ENCODE data around the gene FAM53C. TPM values are rescaled to one million over a fixed set of nuclear protein-coding genes. Genes with fewer than 3 reads are reported as not detected.
A peak's percentile ranks its signal among the peaks of the same experiment; 100 is the strongest.
"Not testable (repeated sequence)": the region's sequence is repeated elsewhere in the genome, so short reads cannot be mapped to it uniquely, and the experiment has no call there.

FAM53C gene
- 10 to 100 TPM; 23.7 to 25.5 TPM for total RNA-seq

DNA sequence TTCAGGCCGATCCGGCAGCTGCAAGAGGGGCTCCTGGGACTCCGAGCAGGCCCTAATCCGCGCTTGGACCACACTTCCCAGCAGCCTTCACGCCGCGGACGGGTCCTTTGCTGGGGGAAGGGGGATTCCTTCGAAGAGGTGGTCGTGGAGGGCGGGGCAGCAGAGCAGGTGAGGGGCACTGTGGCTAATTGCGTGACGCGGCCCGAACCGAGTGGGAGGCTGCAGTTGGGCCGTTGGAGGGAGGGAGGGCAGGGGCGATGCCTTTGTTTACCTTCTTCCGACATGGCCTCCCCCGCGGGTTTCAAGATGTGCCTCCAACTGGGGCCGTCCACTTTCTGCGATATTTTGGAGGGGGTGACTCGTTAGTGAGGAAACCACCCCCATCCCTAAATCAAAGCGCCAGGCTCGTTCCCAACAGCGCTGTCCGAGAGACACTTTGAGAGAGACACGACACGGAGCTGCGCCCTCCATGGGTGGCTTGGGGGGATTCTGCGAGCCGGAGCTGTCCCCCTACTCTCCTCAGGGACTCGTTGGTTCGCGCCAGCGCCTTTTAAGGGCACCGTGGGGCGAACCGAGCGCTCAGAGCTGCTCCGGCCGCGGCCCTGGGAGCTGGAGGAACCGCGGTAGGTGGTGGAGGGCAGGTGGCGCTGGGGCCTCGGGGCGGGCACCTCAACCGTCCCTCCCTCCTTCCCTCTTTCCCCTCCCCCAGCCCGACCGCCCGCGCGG is at the start of gene FAM53C:
FAM53C (plus strand) TSS at position 582 of the 726 bp plus-strand sequence. CDS start 3,070 bp downstream, outside the sequence.
- H3K9me3 Mint-ChIP-seq, result no peaks in the 10 kb centered on the region
- H3K27ac Mint-ChIP-seq, result peak within 1 kb of the TSS; percentile 97
- peak within 1 kb of the TSS; percentile 83 for H3K4me3 Mint-ChIP-seq
- H3K27me3 Mint-ChIP-seq, result no peaks in the 10 kb centered on the region
- peaks cover 14% of the 10 kb centered on the region for H3K36me3 Mint-ChIP-seq (ENCODE audit: low read depth)
- H3K4me1 Mint-ChIP-seq, result peaks cover 44% of the 10 kb centered on the region
- POLR2A ChIA-PET, result interaction anchor here (0.6 to 1.7 kb wide), 3 partner anchors 9 to 1066 kb away, joined by 4 to 10 read pairs (median 4); no protein-coding TSS in a partner anchor
- CTCF ChIA-PET, result interaction anchor here (17.5 kb wide), 1 partner anchor 13 kb away, joined by 444 read pairs; the partner anchor contains the start of gene KDM3B
- DNase-seq, result peak; percentile 92

DNA sequence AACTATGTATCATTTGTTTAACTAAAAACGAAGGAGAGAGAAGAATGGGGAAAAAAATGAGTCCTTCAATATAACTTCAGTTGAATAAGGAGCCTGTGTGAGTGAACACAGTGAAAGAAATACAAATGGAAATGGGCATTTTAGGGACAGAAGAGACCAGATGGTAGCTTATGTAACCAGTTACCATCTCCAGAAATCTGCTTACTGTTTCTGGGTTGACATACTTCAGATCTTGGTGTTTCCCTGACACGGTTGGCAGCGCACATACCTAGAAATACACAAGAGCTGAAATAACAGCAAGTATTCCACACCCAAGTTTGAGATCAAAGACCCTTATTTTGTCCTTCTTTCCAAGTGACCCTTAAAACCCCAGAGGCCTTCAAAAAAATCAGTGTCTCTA is 48.8 kb upstream of the FAM53C start:
- no peak for DNase-seq
- H3K36me3 Mint-ChIP-seq (ENCODE audit: low read depth), result peaks cover 30% of the 10 kb centered on the region
- ChIA-PET POLR2A (no interaction called here), CTCF (interaction anchor here (0.5 to 1.1 kb wide), 3 partner anchors 11 to 116 kb away, joined by 3 to 4 read pairs (median 3); partner anchors contain the start of gene KDM3B)
- H3K27me3 Mint-ChIP-seq, result no peaks in the 10 kb centered on the region
- no peak overlapping the region for H3K4me3 Mint-ChIP-seq
- no peaks in the 10 kb centered on the region for H3K9me3 Mint-ChIP-seq
- H3K4me1 Mint-ChIP-seq, result no peaks in the 10 kb centered on the region
- H3K27ac Mint-ChIP-seq, result no peak overlapping the region

DNA sequence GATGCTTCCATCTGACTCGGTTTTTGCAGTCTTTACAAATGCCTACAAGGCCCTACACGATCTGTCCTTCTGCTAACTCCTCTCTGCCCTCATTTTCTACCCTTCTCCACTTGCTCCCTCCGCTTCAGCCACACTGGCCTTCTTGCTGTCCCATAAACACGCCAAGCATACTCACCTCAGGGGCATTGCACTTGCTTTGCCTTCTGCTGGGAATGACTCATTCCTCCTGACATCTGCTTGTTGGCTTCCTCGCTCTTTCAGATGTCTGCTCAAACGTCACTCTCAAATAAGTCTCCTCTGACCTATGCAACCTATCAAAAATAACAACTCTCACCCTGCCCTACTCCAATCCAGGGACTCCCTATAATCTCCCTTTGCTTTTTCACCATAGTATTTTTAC is 34.7 kb upstream of the FAM53C start:
- Mint-ChIP-seq H3K36me3 (ENCODE audit: low read depth) (peaks cover 24% of the 10 kb centered on the region), H3K27me3 (no peaks in the 10 kb centered on the region), H3K27ac (no peak overlapping the region), H3K4me1 (peaks cover 2% of the 10 kb centered on the region), H3K4me3 (no peak overlapping the region), H3K9me3 (no peaks in the 10 kb centered on the region)
- ChIA-PET POLR2A (no interaction called here), CTCF (interaction anchor here (1.2 to 1.9 kb wide), 4 partner anchors 17 to 115 kb away, joined by 3 to 7 read pairs (median 4); partner anchors contain the start of gene KDM3B)
- DNase-seq, result no peak

DNA sequence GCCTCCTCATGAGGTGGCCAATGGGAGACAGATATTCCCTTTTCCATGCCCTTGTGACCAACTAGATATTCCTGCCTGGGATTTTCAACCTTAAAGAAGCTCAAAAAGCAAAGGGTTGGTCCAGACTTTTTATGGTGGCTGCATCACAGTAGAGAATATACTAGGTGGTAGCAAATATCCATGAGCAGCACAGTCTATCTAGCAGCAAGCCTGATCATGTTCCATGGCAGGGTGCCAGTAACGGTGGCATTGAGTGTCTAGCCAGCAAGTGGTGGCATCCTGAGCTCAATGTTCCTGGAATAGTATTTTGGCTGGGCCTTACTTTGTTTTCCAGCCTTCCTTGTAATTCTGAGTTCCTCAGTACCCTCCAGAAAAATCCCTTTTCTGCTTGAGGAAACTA is 32.3 kb upstream of the FAM53C start:
- Mint-ChIP-seq H3K36me3 (ENCODE audit: low read depth) (peaks cover 18% of the 10 kb centered on the region), H3K27ac (no peak overlapping the region), H3K27me3 (no peaks in the 10 kb centered on the region), H3K4me3 (no peak overlapping the region), H3K9me3 (no peaks in the 10 kb centered on the region), H3K4me1 (peaks cover 1% of the 10 kb centered on the region)
- DNase-seq, result no peak
- POLR2A ChIA-PET, result no interaction called here
- CTCF ChIA-PET, result no interaction called here

DNA sequence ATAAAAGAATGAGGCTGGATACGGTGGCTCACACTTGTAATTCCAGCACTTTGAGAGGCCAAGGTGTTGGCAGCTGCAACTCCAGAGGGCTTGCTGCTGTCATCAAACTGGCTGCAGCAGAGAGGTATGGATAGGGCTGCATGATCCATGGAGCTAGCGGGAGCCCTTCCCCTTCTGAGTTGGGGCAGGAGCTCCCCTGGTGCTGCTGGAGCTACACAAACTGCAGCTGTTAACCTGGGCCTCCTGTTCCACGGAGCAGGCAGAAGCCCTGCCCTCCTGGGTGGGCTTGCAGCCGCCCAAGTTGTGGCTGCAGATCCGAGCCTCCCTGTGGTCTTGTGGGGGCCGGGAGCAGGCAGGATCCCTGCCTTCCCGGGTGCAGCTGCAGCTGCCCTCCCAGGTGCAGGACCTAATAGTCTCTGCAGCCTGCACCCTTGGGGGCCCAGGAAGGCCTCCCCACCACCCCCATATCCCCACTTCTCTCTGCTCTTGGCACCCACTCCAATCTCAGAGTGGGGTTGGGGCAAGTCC is 22.3 kb upstream of the FAM53C start:
- Mint-ChIP-seq H3K9me3 (no peaks in the 10 kb centered on the region), H3K27me3 (no peaks in the 10 kb centered on the region), H3K27ac (no peak overlapping the region), H3K4me3 (no peak overlapping the region), H3K36me3 (ENCODE audit: low read depth) (peaks cover 40% of the 10 kb centered on the region), H3K4me1 (no peaks in the 10 kb centered on the region)
- POLR2A ChIA-PET, result no interaction called here
- DNase-seq, result no peak
- CTCF ChIA-PET, result interaction anchor here (1.1 to 1.4 kb wide), 2 partner anchors 15 to 36 kb away, joined by 3 read pairs; partner anchors contain the start of genes CDC25C and KDM3B

DNA sequence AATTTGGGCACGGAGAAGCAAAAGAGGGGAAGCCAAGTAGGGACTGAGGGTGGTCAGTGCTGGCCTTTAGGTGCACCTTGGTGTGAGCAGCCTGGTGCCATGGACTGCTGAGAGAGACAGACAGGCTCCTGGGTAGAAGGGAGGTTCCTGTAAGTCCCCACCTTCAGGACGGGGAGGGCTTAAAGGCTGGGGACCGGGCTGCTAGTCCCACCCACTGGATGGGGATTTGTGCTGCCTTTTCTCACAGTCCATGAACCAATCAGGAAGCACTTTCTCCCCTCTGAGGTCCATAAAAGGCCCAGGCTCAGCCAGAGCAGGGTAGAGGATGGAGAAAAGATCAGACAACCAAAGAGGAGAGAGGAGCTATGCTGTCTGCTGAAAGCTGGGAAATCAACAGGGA is 21.7 kb upstream of the FAM53C start:
- Mint-ChIP-seq H3K27me3 (no peaks in the 10 kb centered on the region), H3K9me3 (no peaks in the 10 kb centered on the region), H3K4me1 (no peaks in the 10 kb centered on the region), H3K36me3 (ENCODE audit: low read depth) (peaks cover 41% of the 10 kb centered on the region), H3K27ac (no peak overlapping the region), H3K4me3 (no peak overlapping the region)
- ChIA-PET CTCF (interaction anchor here (1.1 to 2.1 kb wide), 3 partner anchors 15 to 36 kb away, joined by 3 to 11 read pairs (median 3); partner anchors contain the start of genes CDC25C and KDM3B), POLR2A (no interaction called here)
- no peak for DNase-seq

DNA sequence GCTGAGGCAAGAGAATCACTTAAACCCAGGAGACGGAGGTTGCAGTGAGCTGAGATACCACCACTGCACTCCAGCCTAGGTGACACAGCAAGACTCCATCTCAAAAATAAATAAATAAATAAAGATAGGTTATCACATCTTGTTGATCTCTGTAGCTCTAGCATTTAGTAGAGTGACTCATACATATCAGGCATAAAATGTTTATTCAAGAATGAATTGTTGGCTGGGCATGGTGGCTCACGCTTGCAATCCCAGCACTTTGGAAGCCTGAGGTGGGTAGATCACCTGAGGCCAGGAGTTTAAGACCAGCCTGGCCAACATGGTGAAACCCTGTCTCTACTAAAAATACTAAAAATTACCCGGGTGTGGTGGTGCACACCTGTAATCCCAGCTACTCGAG is 19.9 kb upstream of the FAM53C start:
- DNase-seq, H3K27me3 Mint-ChIP-seq, H3K4me1 Mint-ChIP-seq, POLR2A ChIA-PET, H3K9me3 Mint-ChIP-seq, H3K4me3 Mint-ChIP-seq, H3K27ac Mint-ChIP-seq: not testable (repeated sequence)
- peaks cover 26% of the 10 kb centered on the region for H3K36me3 Mint-ChIP-seq (ENCODE audit: low read depth)
- CTCF ChIA-PET, result interaction anchor here (0.6 to 2.1 kb wide), 3 partner anchors 13 to 146 kb away, joined by 3 to 11 read pairs (median 4); partner anchors contain the start of genes CDC25C and KDM3B

DNA sequence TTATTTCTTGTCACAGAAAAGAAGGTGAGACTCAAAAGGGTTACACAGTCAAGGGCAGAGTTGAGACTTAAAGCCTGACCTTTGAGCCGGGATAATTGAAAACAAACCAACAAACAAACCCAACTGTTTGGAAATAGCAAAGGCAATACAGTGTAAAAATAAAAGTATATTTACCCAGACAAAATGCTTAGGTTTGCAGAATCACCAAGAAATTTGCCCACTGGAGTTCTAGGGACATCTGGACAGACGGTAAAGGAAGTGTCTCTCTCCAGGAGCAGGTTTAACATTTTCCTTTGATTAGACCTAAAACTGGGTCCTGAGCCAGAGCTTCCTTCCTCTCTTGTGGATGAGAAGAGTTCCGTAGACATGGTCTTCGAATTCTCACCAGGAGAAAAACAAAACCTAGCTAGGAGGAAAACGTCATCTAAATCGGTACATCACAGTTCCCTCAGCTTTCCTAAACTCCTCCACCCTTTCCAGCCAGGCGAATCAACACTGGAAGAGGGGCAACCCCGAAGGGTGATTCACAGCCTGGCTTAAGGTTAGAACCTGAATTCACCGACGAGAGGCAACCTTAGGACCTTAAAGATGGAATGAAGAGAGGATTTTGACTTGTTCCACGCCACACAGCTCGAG is 7.1 kb upstream of the FAM53C start:
- Mint-ChIP-seq H3K9me3 (no peaks in the 10 kb centered on the region), H3K4me1 (peaks cover 31% of the 10 kb centered on the region), H3K4me3 (peak overlapping the region; percentile 91), H3K27ac (peak overlapping the region; percentile 90), H3K27me3 (no peaks in the 10 kb centered on the region), H3K36me3 (ENCODE audit: low read depth) (peaks cover 6% of the 10 kb centered on the region)
- no peak for DNase-seq
- ChIA-PET CTCF (interaction anchor here (0.6 to 17.5 kb wide), 9 partner anchors 10 to 1022 kb away, joined by 3 to 444 read pairs (median 3); partner anchors contain the start of gene KDM3B), POLR2A (no interaction called here)

DNA sequence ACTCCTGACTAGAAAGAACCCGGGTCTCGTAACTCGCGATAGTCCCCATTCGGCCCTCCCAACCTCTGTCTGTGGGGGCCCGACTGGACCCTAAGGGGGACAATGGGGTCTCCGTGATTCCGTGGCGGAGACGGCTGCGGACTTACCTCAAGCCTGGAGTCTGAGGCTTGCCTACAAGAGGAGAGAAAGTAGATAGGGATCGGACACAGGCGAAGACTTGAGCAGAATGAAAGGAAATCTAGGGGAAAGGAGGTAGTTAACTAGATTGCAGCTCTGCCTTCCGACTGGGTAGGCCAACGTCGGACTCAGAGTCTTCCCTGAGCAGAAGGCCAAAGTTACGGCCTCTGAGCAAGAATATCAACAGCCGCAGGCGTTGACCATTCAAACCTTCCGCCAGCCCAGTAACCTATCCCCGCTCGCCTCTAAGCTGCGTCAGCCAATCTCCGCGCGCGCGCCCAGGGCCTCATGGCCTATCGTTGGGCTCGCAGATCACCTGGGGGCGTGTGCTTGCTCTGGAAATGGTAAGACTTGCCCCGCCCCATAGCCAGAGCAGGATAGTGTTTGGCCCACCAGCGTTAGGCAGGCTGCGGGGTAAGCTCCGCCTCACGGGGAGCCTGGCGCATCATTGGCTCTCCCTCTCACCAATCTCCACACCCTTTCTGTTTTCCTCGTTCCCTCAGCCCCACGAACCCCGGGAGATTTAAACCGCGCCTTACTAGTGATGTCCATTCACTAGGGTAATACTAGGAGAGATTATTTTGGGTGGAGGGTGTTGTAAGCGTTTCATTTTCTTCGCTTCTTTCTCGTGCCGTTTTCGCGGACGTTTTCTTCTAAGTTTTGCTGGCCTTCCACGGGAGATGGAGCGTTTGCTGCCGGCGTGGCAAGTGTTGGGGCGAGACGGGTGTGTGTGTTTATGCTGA is 6.4 kb upstream of the FAM53C start, which contains the start of gene CDC25C:
CDC25C (minus strand) TSS at position 356 of the 920 bp plus-strand sequence. CDS start 624 bp downstream, outside the sequence.
- ChIA-PET CTCF (interaction anchor here (0.6 to 17.5 kb wide), 10 partner anchors 9 to 1030 kb away, joined by 3 to 444 read pairs (median 3); partner anchors contain the start of gene KDM3B), POLR2A (interaction anchor here (0.6 to 0.7 kb wide), 2 partner anchors 22 to 53 kb away, joined by 5 read pairs; no protein-coding TSS in a partner anchor)
- DNase-seq, result peak; percentile 99
- H3K4me3 Mint-ChIP-seq, result peak within 1 kb of the TSS; percentile 91
- H3K4me1 Mint-ChIP-seq, result peaks cover 31% of the 10 kb centered on the region
- H3K27ac Mint-ChIP-seq, result peak within 1 kb of the TSS; percentile 90
- H3K36me3 Mint-ChIP-seq (ENCODE audit: low read depth), result peaks cover 4% of the 10 kb centered on the region
- H3K9me3 Mint-ChIP-seq, result no peaks in the 10 kb centered on the region
- H3K27me3 Mint-ChIP-seq, result no peaks in the 10 kb centered on the region

DNA sequence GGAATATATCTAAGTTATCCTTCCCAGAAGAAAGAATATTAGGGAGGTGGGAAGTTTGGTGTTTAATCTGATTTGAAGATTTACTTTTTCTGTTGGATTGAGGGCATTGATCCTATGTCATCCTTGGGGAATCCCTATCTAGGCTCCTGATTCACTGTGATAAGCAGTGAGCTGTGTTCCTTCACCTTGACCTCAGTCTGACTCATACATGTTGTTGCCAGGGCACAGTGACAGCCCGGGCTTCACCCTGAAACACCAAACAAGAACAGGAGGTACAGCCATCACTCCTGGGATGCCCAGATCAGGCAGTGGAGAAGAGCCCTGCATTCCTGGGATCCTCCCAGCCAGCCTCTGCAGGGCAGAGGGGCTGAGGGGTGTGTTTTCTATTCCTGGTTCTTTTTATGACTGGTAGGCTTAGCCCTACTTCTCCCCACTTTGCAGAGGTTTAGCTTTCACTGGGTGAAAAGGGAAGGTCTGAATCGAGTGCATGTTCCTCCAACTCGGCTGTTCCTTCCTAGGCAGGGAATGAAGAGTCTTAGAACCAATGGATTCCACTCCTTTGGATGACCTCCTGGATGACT is 3.1 kb upstream of the FAM53C start:
- H3K4me1 Mint-ChIP-seq, result peaks cover 45% of the 10 kb centered on the region

DNA sequence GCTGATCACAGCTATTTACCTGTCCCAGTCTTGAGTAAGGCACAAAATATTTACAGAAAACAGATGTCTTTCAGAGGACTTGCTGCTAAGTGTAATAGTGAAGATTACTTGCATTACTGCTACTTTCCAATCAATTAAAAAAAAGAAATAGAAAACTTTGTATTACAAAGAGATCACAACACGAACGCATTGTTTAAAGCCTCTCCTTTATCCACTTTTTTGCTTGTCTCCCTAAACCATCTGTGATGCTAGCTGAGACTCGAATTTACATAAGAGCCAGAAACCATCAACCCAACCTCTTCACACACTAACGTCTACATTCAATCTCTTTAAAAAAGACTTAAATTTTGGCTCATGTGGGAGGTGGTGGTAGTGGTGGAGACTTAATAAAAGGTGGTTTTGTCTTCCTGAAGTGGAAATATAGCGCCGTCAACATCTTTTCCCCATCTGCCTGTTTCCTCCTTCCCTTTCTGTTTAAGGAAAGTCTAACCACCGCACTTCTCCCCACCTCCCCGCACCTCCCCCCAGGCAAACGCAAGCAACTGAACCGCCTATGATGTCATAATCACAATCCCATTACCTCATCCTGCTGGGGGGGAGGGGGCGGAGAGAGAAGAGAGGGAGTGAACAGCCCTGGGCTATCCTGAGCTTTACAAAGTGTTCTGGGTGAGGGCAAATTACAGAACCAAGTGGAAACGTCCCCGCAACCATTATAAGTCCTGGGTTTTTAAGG is 948 bp upstream of the FAM53C start:
- H3K27ac Mint-ChIP-seq, result peak overlapping the region; percentile 97
- H3K4me3 Mint-ChIP-seq, result peak overlapping the region; percentile 83
- ChIA-PET CTCF (interaction anchor here (0.7 to 17.5 kb wide), 2 partner anchors 9 to 14 kb away, joined by 3 to 444 read pairs; partner anchors contain the start of gene KDM3B), POLR2A (interaction anchor here (0.6 to 1.7 kb wide), 2 partner anchors 10 to 17 kb away, joined by 4 to 10 read pairs; no protein-coding TSS in a partner anchor)
- H3K27me3 Mint-ChIP-seq, result no peaks in the 10 kb centered on the region
- no peaks in the 10 kb centered on the region for H3K9me3 Mint-ChIP-seq
- peak; percentile 81 for DNase-seq
- peaks cover 14% of the 10 kb centered on the region for H3K36me3 Mint-ChIP-seq (ENCODE audit: low read depth)
- peaks cover 49% of the 10 kb centered on the region for H3K4me1 Mint-ChIP-seq

More for the DNA sequence above, 3.1 kb upstream of the FAM53C start:
- ChIA-PET CTCF (interaction anchor here (0.5 to 17.5 kb wide), 2 partner anchors 16 to 57 kb away, joined by 3 to 444 read pairs; partner anchors contain the start of gene KDM3B), POLR2A (no interaction called here)
- no peaks in the 10 kb centered on the region for H3K27me3 Mint-ChIP-seq
- DNase-seq, result no peak
- peaks cover 3% of the 10 kb centered on the region for H3K36me3 Mint-ChIP-seq (ENCODE audit: low read depth)
- H3K9me3 Mint-ChIP-seq, result no peaks in the 10 kb centered on the region
- no peak overlapping the region for H3K4me3 Mint-ChIP-seq
- peak overlapping the region; percentile 46 for H3K27ac Mint-ChIP-seq

Measured in activated CD4-positive, alpha-beta T cell treated with anti-CD3 and anti-CD28 coated beads, Interleukin-2, amount 10 ng/mL, durations not matched to agents 7 days and 5 days (primary cell).